ENCODE data around the gene CDHR5.
"Not testable (repeated sequence)": the region's sequence is repeated elsewhere in the genome, so short reads cannot be mapped to it uniquely, and the experiment has no call there.

CDHR5 gene

DNA sequence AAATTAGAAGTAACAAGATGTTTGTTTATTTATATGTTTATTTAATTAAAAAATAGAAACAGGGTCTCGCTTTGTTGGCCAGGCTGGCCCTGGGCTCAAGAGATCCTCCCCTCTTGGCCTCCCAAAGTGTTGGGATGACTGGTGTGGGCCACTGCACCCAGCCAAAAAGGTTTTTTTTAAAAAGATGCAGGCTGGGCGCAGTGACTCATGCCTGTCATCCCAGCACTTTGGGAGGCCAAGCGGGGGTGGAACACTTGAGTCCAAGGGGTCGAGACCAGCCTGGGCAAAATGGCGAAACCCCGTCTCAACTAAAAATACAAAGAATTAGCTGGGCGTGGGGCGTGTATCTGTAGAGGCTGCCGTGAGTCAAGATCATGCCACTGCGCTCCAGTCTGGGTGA is 25.7 kb upstream of the CDHR5 start:
- no peak overlapping the region for H4K91ac ChIP-seq (ENCODE audit: low read depth, low read length, poor library complexity)
- H2BK15ac ChIP-seq (ENCODE audit: low read length) = no peak overlapping the region
- H3K9me3 ChIP-seq (replicated peaks in 1 of 2; ENCODE audit: control insufficient read depth in 2 of 2, insufficient read depth in 1 of 2, low read depth in 1 of 2, low read length in 2 of 2) = no peaks in the 10 kb centered on the region
- no peak overlapping the region for H2BK12ac ChIP-seq (ENCODE audit: low read length)
- H2AFZ ChIP-seq (ENCODE audit: low read length) = no peak overlapping the region
- H3K18ac ChIP-seq (ENCODE audit: low read length) = no peak overlapping the region
- no peak overlapping the region for H3K14ac ChIP-seq (ENCODE audit: low read length)
- H3K79me1 ChIP-seq (ENCODE audit: low read depth, low read length) = no peaks in the 10 kb centered on the region
- H3K4me3 ChIP-seq (ENCODE audit: low read length in 2 of 2) = no peak overlapping the region
- no peaks in the 10 kb centered on the region for H3K27me3 ChIP-seq (ENCODE audit: control insufficient read depth in 3 of 3, insufficient read depth in 3 of 3, low read depth in 1 of 3, low read length in 3 of 3)
- no peak overlapping the region for H2BK5ac ChIP-seq (ENCODE audit: low read length)
- no peak overlapping the region for H2BK120ac ChIP-seq (ENCODE audit: low read depth, low read length)
- WGBS, 2 donors (ENCODE audit: extremely low coverage in 2 of 2, insufficient read length in 2 of 2, insufficient replicate concordance in 1 of 2) = no CpG with 5 or more reads among the region's 10 CpGs
- H3K27ac ChIP-seq (replicated peaks; ENCODE audit: low read length) = no peak overlapping the region
- peaks cover 5 to 68% of the 10 kb centered on the region in 2 donors for H3K36me3 ChIP-seq (replicated peaks in 1 of 2; ENCODE audit: control insufficient read depth in 2 of 2, insufficient read depth in 2 of 2, low read length in 2 of 2)
- no peak overlapping the region for H2AK5ac ChIP-seq (ENCODE audit: low read depth, low read length)
- no peak for DNase-seq (ENCODE audit: low spot score)
- H3K4me2 ChIP-seq (ENCODE audit: insufficient read depth, low read length, poor library complexity, severe bottlenecking) = no peak overlapping the region
- no peak overlapping the region for H3K9ac ChIP-seq (ENCODE audit: low read depth, low read length, poor library complexity)
- H3K4me1 ChIP-seq (ENCODE audit: control insufficient read depth in 2 of 2, insufficient read depth in 1 of 2, low read depth in 1 of 2, low read length in 2 of 2) = no peaks in the 10 kb centered on the region
- no peak overlapping the region for H3K4ac ChIP-seq (ENCODE audit: low read length)
- H4K8ac ChIP-seq (ENCODE audit: low read depth, low read length) = no peak overlapping the region
- no peak overlapping the region for H3K23ac ChIP-seq (ENCODE audit: low read depth, low read length, poor library complexity)

GRCh38 chr11:647672-648158 is 23.0 kb upstream of the CDHR5 start:
- not testable (repeated sequence) for H2AFZ ChIP-seq (ENCODE audit: low read length); H3K14ac ChIP-seq (ENCODE audit: low read length); H4K91ac ChIP-seq (ENCODE audit: low read depth, low read length, poor library complexity); H3K4me1 ChIP-seq (ENCODE audit: control insufficient read depth in 2 of 2, insufficient read depth in 1 of 2, low read depth in 1 of 2, low read length in 2 of 2); H4K8ac ChIP-seq (ENCODE audit: low read depth, low read length); H3K27ac ChIP-seq (replicated peaks; ENCODE audit: low read length); H3K4me3 ChIP-seq (ENCODE audit: low read length in 2 of 2); DNase-seq (ENCODE audit: low spot score); H3K4ac ChIP-seq (ENCODE audit: low read length); H2BK5ac ChIP-seq (ENCODE audit: low read length); H3K9me3 ChIP-seq (replicated peaks in 1 of 2; ENCODE audit: control insufficient read depth in 2 of 2, insufficient read depth in 1 of 2, low read depth in 1 of 2, low read length in 2 of 2); H3K23ac ChIP-seq (ENCODE audit: low read depth, low read length, poor library complexity); H2BK15ac ChIP-seq (ENCODE audit: low read length); H3K18ac ChIP-seq (ENCODE audit: low read length); H3K4me2 ChIP-seq (ENCODE audit: insufficient read depth, low read length, poor library complexity, severe bottlenecking); H2AK5ac ChIP-seq (ENCODE audit: low read depth, low read length); H2BK12ac ChIP-seq (ENCODE audit: low read length); H2BK120ac ChIP-seq (ENCODE audit: low read depth, low read length); H3K79me1 ChIP-seq (ENCODE audit: low read depth, low read length); H3K9ac ChIP-seq (ENCODE audit: low read depth, low read length, poor library complexity); H3K27me3 ChIP-seq (ENCODE audit: control insufficient read depth in 3 of 3, insufficient read depth in 3 of 3, low read depth in 1 of 3, low read length in 3 of 3)
- H3K36me3 ChIP-seq (replicated peaks in 1 of 2; ENCODE audit: control insufficient read depth in 2 of 2, insufficient read depth in 2 of 2, low read length in 2 of 2) = peaks cover 10 to 69% of the 10 kb centered on the region in 2 donors
- WGBS, 2 donors (ENCODE audit: extremely low coverage in 2 of 2, insufficient read length in 2 of 2, insufficient replicate concordance in 1 of 2) = no CpG with 5 or more reads among the region's 14 CpGs

DNA sequence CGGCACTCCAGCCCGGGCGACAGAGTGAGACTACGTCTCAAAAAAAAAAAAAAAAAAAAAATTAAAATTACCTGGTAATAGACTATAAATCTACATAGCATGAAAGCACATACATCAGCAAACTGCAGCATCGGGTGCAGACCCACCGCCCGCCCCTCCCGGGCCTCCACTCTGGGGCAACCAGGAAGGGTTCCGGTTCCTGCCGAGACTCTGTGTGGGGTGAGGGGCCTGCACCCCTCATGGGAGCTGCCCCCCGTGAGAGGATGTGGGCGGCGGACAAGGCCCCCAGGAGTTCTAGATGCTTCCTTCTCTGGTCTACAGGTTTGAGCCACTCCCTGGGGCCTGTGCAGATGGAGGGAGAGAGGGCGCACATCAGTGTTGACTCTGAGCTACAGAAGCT is 21.5 kb upstream of the CDHR5 start:
- Histone ChIP-seq H4K91ac (ENCODE audit: low read depth, low read length, poor library complexity) (no peak overlapping the region), H3K4me3 (ENCODE audit: low read length in 2 of 2) (no peak overlapping the region), H2BK120ac (ENCODE audit: low read depth, low read length) (no peak overlapping the region), H2AFZ (ENCODE audit: low read length) (no peak overlapping the region), H3K79me1 (ENCODE audit: low read depth, low read length) (peaks cover 8% of the 10 kb centered on the region), H3K18ac (ENCODE audit: low read length) (no peak overlapping the region), H3K27ac (replicated peaks; ENCODE audit: low read length) (no peak overlapping the region), H2BK12ac (ENCODE audit: low read length) (no peak overlapping the region), H2AK5ac (ENCODE audit: low read depth, low read length) (no peak overlapping the region), H3K9me3 (replicated peaks in 1 of 2; ENCODE audit: control insufficient read depth in 2 of 2, insufficient read depth in 1 of 2, low read depth in 1 of 2, low read length in 2 of 2) (peaks cover 0 to 6% of the 10 kb centered on the region in 2 donors), H2BK15ac (ENCODE audit: low read length) (no peak overlapping the region), H3K4me1 (ENCODE audit: control insufficient read depth in 2 of 2, insufficient read depth in 1 of 2, low read depth in 1 of 2, low read length in 2 of 2) (no peaks in the 10 kb centered on the region), H3K9ac (ENCODE audit: low read depth, low read length, poor library complexity) (no peak overlapping the region), H4K8ac (ENCODE audit: low read depth, low read length) (no peak overlapping the region), H3K4ac (ENCODE audit: low read length) (no peak overlapping the region), H3K14ac (ENCODE audit: low read length) (no peak overlapping the region), H3K36me3 (replicated peaks in 1 of 2; ENCODE audit: control insufficient read depth in 2 of 2, insufficient read depth in 2 of 2, low read length in 2 of 2) (peaks cover 10 to 70% of the 10 kb centered on the region in 2 donors), H2BK5ac (ENCODE audit: low read length) (no peak overlapping the region), H3K4me2 (ENCODE audit: insufficient read depth, low read length, poor library complexity, severe bottlenecking) (no peak overlapping the region), H3K27me3 (ENCODE audit: control insufficient read depth in 3 of 3, insufficient read depth in 3 of 3, low read depth in 1 of 3, low read length in 3 of 3) (peaks cover 0 to 2% (median 0%) of the 10 kb centered on the region in 3 experiments), H3K23ac (ENCODE audit: low read depth, low read length, poor library complexity) (no peak overlapping the region)
- DNase-seq (ENCODE audit: low spot score) = no peak
- no CpG with 5 or more reads among the region's 14 CpGs for WGBS, 2 donors (ENCODE audit: extremely low coverage in 2 of 2, insufficient read length in 2 of 2, insufficient replicate concordance in 1 of 2)

- Histone ChIP-seq H3K79me1 (ENCODE audit: low read depth, low read length) (peaks cover 8% of the 10 kb centered on the region), H2AFZ (ENCODE audit: low read length) (no peak overlapping the region), H3K4me3 (ENCODE audit: low read length in 2 of 2) (no peak overlapping the region), H4K91ac (ENCODE audit: low read depth, low read length, poor library complexity) (no peak overlapping the region), H3K18ac (ENCODE audit: low read length) (no peak overlapping the region), H2BK15ac (ENCODE audit: low read length) (no peak overlapping the region), H3K23ac (ENCODE audit: low read depth, low read length, poor library complexity) (no peak overlapping the region), H3K4me2 (ENCODE audit: insufficient read depth, low read length, poor library complexity, severe bottlenecking) (no peak overlapping the region), H3K4ac (ENCODE audit: low read length) (no peak overlapping the region), H3K27ac (replicated peaks; ENCODE audit: low read length) (no peak overlapping the region), H3K9ac (ENCODE audit: low read depth, low read length, poor library complexity) (no peak overlapping the region), H3K4me1 (ENCODE audit: control insufficient read depth in 2 of 2, insufficient read depth in 1 of 2, low read depth in 1 of 2, low read length in 2 of 2) (peaks cover 0 to under 1% of the 10 kb centered on the region in 2 donors), H2BK5ac (ENCODE audit: low read length) (no peak overlapping the region), H3K14ac (ENCODE audit: low read length) (no peak overlapping the region), H2AK5ac (ENCODE audit: low read depth, low read length) (no peak overlapping the region), H2BK120ac (ENCODE audit: low read depth, low read length) (no peak overlapping the region), H2BK12ac (ENCODE audit: low read length) (no peak overlapping the region), H4K8ac (ENCODE audit: low read depth, low read length) (no peak overlapping the region), H3K36me3 (replicated peaks in 1 of 2; ENCODE audit: control insufficient read depth in 2 of 2, insufficient read depth in 2 of 2, low read length in 2 of 2) (peaks cover 9 to 67% of the 10 kb centered on the region in 2 donors), H3K27me3 (ENCODE audit: control insufficient read depth in 3 of 3, insufficient read depth in 3 of 3, low read depth in 1 of 3, low read length in 3 of 3) (peaks cover 0 to 2% (median 1%) of the 10 kb centered on the region in 3 experiments), H3K9me3 (replicated peaks in 1 of 2; ENCODE audit: control insufficient read depth in 2 of 2, insufficient read depth in 1 of 2, low read depth in 1 of 2, low read length in 2 of 2) (peaks cover 0 to 6% of the 10 kb centered on the region in 2 donors)
- no peak for DNase-seq (ENCODE audit: low spot score)
- no CpG with 5 or more reads among the region's 16 CpGs for WGBS, 2 donors (ENCODE audit: extremely low coverage in 2 of 2, insufficient read length in 2 of 2, insufficient replicate concordance in 1 of 2)
Observed at GRCh38 chr11:645536-645935, 20.8 kb upstream of the CDHR5 start.

Data from neuronal stem cell (in vitro differentiated cells).